Sigmoid colon (tissue), 7 donors: ENCODE results near the gene ZNG1A. TPM values are rescaled to one million over a fixed set of nuclear protein-coding genes. Genes with fewer than 3 reads are reported as not detected.
A peak's percentile ranks its signal among the peaks of the same experiment; 100 is the strongest.
"Not testable (repeated sequence)": the region's sequence is repeated elsewhere in the genome, so short reads cannot be mapped to it uniquely, and the experiment has no call there.

Experiments
- DNase-seq: peaks from one replicate; pipeline ENCODE4 v3.0.0-alpha.2; 2019
- H3K27ac ChIP-seq, 4 donors: fragments of 200-600 bp; sonication (generic); one replicate each; pipeline ENCODE4 v1.5.1; 2016 to 2019; ENCODE audit warnings: mild to moderate bottlenecking in 1 of 4
- H3K27me3 ChIP-seq, 3 donors: fragments of 200-600 bp; sonication (generic); one replicate each; pipeline ENCODE4 v1.5.1; 2019; ENCODE audit warnings: mild to moderate bottlenecking in 1 of 3
- H3K36me3 ChIP-seq, 4 donors: fragments of 200-600 bp; sonication (generic); one replicate each; pipeline ENCODE4 v1.5.1; 2016 to 2019
- H3K4me1 ChIP-seq, 4 donors: fragments of 200-600 bp; sonication (generic); one replicate each; pipeline ENCODE4 v1.5.1; 2017 to 2019
- H3K4me3 ChIP-seq, 4 donors: fragments of 200-600 bp; sonication (generic); one replicate each; pipeline ENCODE4 v1.5.1; 2017 to 2019; ENCODE audit warnings: mild to moderate bottlenecking in 2 of 4, moderate library complexity in 1 of 4
- H3K9me3 ChIP-seq, 4 donors: fragments of 200-600 bp in 3 of 4; sonication (generic) in 3 of 4; one replicate each; pipeline versions ENCODE4 v1.5.1 to v1.6.1; 2013 to 2019
- CTCF ChIP-seq, 4 experiments: fragments of 450-650 bp in 3 of 4; fragments of 200-600 bp in 1 of 4; IDR thresholded peaks; one replicate each; pipeline ENCODE4 v1.5.1; 2016 to 2019; ENCODE audit warnings: antibody characterized with exemption in 4 of 4, mild to moderate bottlenecking in 3 of 4, moderate library complexity in 2 of 4
- EP300 ChIP-seq, 4 donors: sonication (generic); formaldehyde crosslinking; IDR thresholded peaks; one replicate each; pipeline ENCODE4 v1.6.1; 2017; ENCODE audit warnings: antibody characterized with exemption in 4 of 4
- POLR2A ChIP-seq, 2 donors: fragments of 450-650 bp; IDR thresholded peaks; one replicate each; pipeline ENCODE4 v1.6.1; 2016; ENCODE audit warnings: antibody characterized with exemption in 2 of 2, mild to moderate bottlenecking in 2 of 2, moderate library complexity in 2 of 2
- POLR2AphosphoS5 ChIP-seq, 4 donors: sonication (generic); formaldehyde crosslinking; IDR thresholded peaks; one replicate each; pipeline ENCODE4 v1.6.1; 2017; ENCODE audit warnings: antibody characterized with exemption in 4 of 4
- WGBS, 2 donors: extraction: QIAGEN DNeasy Blood & Tissue Kit; methylation state at CpG; one replicate each; pipeline ENCODE4 v1.1.7; 2013; 5-methylcytosine and 5-hydroxymethylcytosine counted together
- intact Hi-C: fragments of 100-400 bp; cut with DNase I; formaldehyde crosslinking; loops from one replicate; pipeline ENCODE4 v1.15.1; 2023
- polyA plus RNA-seq, 3 donors: library from polyadenylated mRNA; stranded (reverse); fragments of 200-250 nt; gene quantifications; one replicate each; pipeline ENCODE4 v1.2.3, GENCODE V29; 2013
- total RNA-seq, 4 donors: library from RNA; depleted of rRNA; stranded (reverse); fragments of >200 nt; gene quantifications; one replicate each; pipeline ENCODE4 v1.1.0, GENCODE V29; 2016
- donor health status: healthy with polysubstance abuse.
- donor health status: Bipolar disorder and iron deficiency.
- donor health status: healthy.

ZNG1A gene
- total and polyA plus RNA-seq, 7 donors: 22.5 to 43.9 (median 28.0) TPM

- Histone ChIP-seq H3K9me3 (no peaks in the 10 kb centered on the region), H3K27me3 (peaks cover 0 to 3% (median 0%) of the 10 kb centered on the region in 3 donors), H3K27ac (no peak overlapping the region), H3K36me3 (no peaks in the 10 kb centered on the region), H3K4me3 (no peak overlapping the region), H3K4me1 (no peaks in the 10 kb centered on the region)
- intact Hi-C loops: no loop called here
- DNase-seq: no peak
- TF ChIP-seq POLR2AphosphoS5 (IDR thresholded peaks at IDR 0.05): no peak
- 78 to 92% methylated on average over 3 of the region's 3 CpGs for WGBS, 2 donors
Observed at GRCh38 chr9:223152-223551, 44.3 kb upstream of the ZNG1A start.

GRCh38 chr9:221989-222776, 43.3 kb upstream of the ZNG1A start:
- H3K4me3 ChIP-seq: no peak overlapping the region
- WGBS, 2 donors: 56 to 63% methylated on average over 6 of the region's 6 CpGs
- no peaks in the 10 kb centered on the region for H3K4me1 ChIP-seq
- intact Hi-C loops: no loop called here
- H3K9me3 ChIP-seq: no peaks in the 10 kb centered on the region
- no peak for DNase-seq
- H3K27me3 ChIP-seq: peaks cover 0 to 6% (median 0%) of the 10 kb centered on the region in 3 donors
- TF ChIP-seq CTCF (IDR thresholded peaks at IDR 0.05) (no peak), POLR2A (IDR thresholded peaks at IDR 0.05) (no peak)
- H3K27ac ChIP-seq: peak overlapping the region in 1 of 4 donors; percentile 13
- H3K36me3 ChIP-seq: no peaks in the 10 kb centered on the region

DNA sequence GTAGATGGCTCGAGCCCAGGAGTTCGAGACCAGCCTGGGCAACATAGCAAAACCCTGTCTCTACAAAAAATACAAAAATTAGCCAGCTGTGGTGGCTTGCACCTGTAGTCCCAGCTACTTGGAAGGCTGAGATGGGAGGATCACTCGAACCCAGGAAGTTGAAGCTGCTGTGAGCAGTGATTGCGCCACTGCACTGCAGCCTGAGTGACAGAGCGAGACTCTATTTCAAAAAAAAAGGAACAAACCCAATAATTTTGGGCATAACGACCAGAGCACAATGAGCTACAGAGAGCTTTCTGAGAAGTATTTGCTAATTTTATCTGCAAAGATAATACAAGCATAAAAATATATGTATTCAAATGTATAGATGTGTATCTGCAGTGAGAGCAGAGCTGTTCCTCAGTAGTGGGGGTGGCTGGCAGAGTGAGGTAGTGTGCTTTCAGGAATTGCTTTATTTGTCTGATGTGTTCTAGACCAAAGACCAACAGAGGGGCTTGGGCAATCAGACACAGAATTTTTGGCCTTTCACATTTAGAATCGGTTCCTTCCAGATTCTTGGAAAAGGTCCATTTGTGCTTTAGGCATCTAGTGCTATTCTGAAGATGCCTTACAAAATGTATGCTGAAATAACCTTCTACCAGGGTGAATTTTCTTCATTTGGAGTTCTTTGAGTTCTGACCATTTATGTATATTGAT, 41.0 kb upstream of the ZNG1A start:
- WGBS, 2 donors: 71 to 82% methylated on average over 7 of the region's 7 CpGs
- no peak overlapping the region for H3K4me3 ChIP-seq
- H3K36me3 ChIP-seq: no peaks in the 10 kb centered on the region
- H3K9me3 ChIP-seq: no peaks in the 10 kb centered on the region
- H3K27ac ChIP-seq: peak overlapping the region in 1 of 4 donors; percentile 92
- intact Hi-C loops: no loop called here
- no peak for DNase-seq
- H3K27me3 ChIP-seq: peaks cover 2 to 25% (median 19%) of the 10 kb centered on the region in 3 donors
- no peak for TF ChIP-seq CTCF (IDR thresholded peaks at IDR 0.05)
- TF ChIP-seq POLR2AphosphoS5 (IDR thresholded peaks at IDR 0.05): no peak
- no peak for TF ChIP-seq EP300 (IDR thresholded peaks at IDR 0.05)
- no peak for TF ChIP-seq POLR2A (IDR thresholded peaks at IDR 0.05)
- H3K4me1 ChIP-seq: peaks cover 0 to 5% (median 2%) of the 10 kb centered on the region in 4 donors

GRCh38 chr9:219036-219435, 40.2 kb upstream of the ZNG1A start:
- Histone ChIP-seq H3K27me3 (peaks cover 5 to 33% (median 27%) of the 10 kb centered on the region in 3 donors), H3K27ac (peak overlapping the region in 1 of 4 donors; percentile 92), H3K4me1 (peaks cover 0 to 12% (median 5%) of the 10 kb centered on the region in 4 donors)
- WGBS, 2 donors: 82 to 93% methylated on average over 7 of the region's 7 CpGs
- DNase-seq, H3K4me3 ChIP-seq, H3K36me3 ChIP-seq, intact Hi-C loops, H3K9me3 ChIP-seq: not testable (repeated sequence)

DNA sequence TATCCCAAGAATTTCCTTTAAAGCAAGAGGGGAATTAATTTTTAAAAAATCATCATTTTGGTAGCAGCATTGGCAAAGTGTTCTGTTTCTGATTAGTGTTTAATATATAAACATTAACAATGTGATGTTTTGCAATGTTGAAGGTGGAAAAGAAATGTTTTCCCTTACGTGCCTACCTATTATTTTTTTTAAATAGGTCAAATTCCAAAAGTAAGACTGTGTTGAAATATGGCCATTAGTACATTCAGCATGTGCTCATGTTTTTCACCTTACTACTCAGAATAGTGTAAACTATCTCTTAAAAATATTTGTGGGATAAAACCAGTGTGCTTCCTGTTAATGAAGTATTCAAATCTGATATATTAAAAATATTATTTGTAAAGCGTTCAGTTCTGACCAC, 39.1 kb upstream of the ZNG1A start:
- no peak for DNase-seq
- peak overlapping the region in 1 of 4 donors; percentile 92 for H3K27ac ChIP-seq
- H3K9me3 ChIP-seq: no peaks in the 10 kb centered on the region
- no peak for TF ChIP-seq CTCF (IDR thresholded peaks at IDR 0.05)
- TF ChIP-seq EP300 (IDR thresholded peaks at IDR 0.05): no peak
- TF ChIP-seq POLR2AphosphoS5 (IDR thresholded peaks at IDR 0.05): no peak
- TF ChIP-seq POLR2A (IDR thresholded peaks at IDR 0.05): no peak
- intact Hi-C loops: no loop called here
- H3K4me1 ChIP-seq: peaks cover 0 to 14% (median 5%) of the 10 kb centered on the region in 4 donors
- no peaks in the 10 kb centered on the region for H3K36me3 ChIP-seq
- 78 to 84% methylated on average over 2 of the region's 2 CpGs for WGBS, 2 donors
- H3K4me3 ChIP-seq: no peak overlapping the region
- H3K27me3 ChIP-seq: peaks cover 5 to 36% (median 30%) of the 10 kb centered on the region in 3 donors
